Measurements from ENCODE around the gene NDUFC1.

Gene NDUFC1

GRCh38 chr4:139311909-139312308 lies 9.6 kb upstream of the NDUFC1 start:
- Histone ChIP-seq H3K27ac (no peak overlapping the region), H3K4me3 (no peak overlapping the region)
- DNase-seq (ENCODE audit: low spot score), result no peak
- TF ChIP-seq, protein P1, sequence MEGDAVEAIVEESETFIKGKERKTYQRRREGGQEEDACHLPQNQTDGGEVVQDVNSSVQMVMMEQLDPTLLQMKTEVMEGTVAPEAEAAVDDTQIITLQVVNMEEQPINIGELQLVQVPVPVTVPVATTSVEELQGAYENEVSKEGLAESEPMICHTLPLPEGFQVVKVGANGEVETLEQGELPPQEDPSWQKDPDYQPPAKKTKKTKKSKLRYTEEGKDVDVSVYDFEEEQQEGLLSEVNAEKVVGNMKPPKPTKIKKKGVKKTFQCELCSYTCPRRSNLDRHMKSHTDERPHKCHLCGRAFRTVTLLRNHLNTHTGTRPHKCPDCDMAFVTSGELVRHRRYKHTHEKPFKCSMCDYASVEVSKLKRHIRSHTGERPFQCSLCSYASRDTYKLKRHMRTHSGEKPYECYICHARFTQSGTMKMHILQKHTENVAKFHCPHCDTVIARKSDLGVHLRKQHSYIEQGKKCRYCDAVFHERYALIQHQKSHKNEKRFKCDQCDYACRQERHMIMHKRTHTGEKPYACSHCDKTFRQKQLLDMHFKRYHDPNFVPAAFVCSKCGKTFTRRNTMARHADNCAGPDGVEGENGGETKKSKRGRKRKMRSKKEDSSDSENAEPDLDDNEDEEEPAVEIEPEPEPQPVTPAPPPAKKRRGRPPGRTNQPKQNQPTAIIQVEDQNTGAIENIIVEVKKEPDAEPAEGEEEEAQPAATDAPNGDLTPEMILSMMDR (IDR thresholded peaks at IDR 0.05), result no peak

- DNase-seq (ENCODE audit: low spot score), result no peak
- H3K4me3 ChIP-seq, result no peak overlapping the region
- TF ChIP-seq, protein P1 (IDR thresholded peaks at IDR 0.05), result no peak
- no peak overlapping the region for H3K27ac ChIP-seq
These were observed 2.6 kb upstream of the NDUFC1 start for GRCh38 chr4:139304920-139305319.

GRCh38 chr4:139301113-139301820 lies 1.0 kb downstream of the NDUFC1 start, which contains the start of gene NAA15:
TSS of gene NAA15 (plus strand) at chr4:139301505. CDS start at chr4:139301778, 273 bp downstream.
- peak within 1 kb of the TSS; percentile 94 for H3K4me3 ChIP-seq
- DNase-seq (ENCODE audit: low spot score), result peak; percentile 99
- TF ChIP-seq, protein P1 (IDR thresholded peaks at IDR 0.05), result no peak
- peak within 1 kb of the TSS; percentile 93 to 94 for H3K27ac ChIP-seq

DNA sequence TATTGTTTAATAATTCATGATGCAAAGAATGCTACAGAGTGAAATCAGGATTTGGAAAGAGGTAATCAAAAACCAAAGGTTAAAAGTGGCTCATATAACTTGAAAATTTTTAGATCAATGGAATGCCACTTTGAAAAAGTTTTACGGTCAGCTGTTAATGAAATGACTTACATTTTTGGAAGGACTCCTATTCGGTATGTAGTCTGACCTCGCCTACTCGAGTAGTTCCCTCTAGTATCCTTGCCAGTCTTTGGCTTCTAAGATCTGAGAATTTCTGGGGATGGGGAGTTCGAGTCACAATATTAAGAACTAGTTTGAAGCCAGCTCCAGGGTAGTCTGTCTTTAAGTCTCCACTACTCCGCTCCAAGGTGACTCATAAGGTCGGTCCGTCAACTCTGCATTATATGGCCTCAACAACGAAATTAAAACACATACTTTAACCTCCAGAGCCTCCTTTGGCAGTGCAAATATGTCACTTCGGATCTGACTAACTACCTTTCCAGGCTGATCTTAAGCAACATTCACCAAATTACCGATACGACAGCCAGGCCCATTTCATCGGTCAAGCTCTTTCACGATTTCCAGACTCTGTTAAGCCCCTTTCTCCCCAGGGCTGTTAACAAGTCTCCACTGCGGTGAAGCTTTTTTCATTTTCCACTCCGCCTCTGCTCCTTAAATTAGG lies 1.7 kb downstream of the NDUFC1 start:
- Histone ChIP-seq H3K27ac (peak overlapping the region; percentile 93 to 94), H3K4me3 (peak overlapping the region; percentile 94)
- no peak for DNase-seq (ENCODE audit: low spot score)
- TF ChIP-seq, protein P1 (IDR thresholded peaks at IDR 0.05), result no peak

DNA sequence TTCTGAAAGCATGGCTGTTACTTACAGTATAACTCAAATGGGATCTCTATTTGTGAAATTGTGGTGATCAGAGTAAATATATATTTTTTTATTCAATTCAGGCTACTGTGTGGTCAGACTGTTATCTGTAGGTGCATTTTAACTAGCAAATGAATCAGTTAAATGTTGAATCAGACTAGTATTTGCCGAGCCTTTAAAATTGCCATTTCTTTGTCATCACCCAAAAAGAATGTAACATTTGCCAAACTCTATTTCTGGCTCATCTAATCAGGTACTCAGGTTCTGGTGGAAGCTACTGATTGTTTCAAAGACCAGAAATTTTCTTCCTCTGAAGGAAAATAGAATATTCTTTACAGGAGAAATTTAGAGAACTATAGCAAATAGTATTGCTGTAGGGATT lies 2.7 kb downstream of the NDUFC1 start:
- Histone ChIP-seq H3K4me3 (no peak overlapping the region), H3K27ac (no peak overlapping the region)
- TF ChIP-seq, protein P1 (IDR thresholded peaks at IDR 0.05), result no peak
- DNase-seq (ENCODE audit: low spot score), result no peak

- Histone ChIP-seq H3K27ac (no peak overlapping the region), H3K4me3 (no peak overlapping the region)
- no peak for DNase-seq (ENCODE audit: low spot score)
- TF ChIP-seq, protein P1 (IDR thresholded peaks at IDR 0.05), result no peak
These were observed 5.3 kb downstream of the NDUFC1 start for GRCh38 chr4:139297001-139297410.

DNA sequence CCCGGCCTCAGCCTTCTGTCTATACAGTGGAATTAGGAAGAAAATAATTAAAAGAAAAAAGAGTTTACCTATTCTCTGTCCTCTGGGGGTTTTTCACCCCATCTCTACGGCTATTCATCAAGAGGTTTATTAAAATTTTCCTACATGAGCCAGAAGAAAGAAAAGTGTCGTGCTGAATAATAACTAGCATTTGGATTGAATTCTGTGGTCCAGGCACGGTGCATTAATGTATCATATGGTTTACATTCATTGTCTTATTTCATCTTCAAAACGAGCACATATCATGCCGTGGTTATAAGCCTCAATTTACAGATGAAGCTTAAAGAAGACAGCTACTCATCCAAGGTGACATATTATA lies 6.4 kb downstream of the NDUFC1 start:
- DNase-seq (ENCODE audit: low spot score), result no peak
- H3K4me3 ChIP-seq, result peak overlapping the region; percentile 89
- TF ChIP-seq, protein P1 (IDR thresholded peaks at IDR 0.05), result no peak
- peak overlapping the region; percentile 87 to 88 for H3K27ac ChIP-seq

Data from coronary artery (tissue), 2 donors.